Activated CD8-positive, alpha-beta memory T cell treated with anti-CD3 and anti-CD28 coated beads, Interleukin-2, amount 50 U/mL, for 4 hours (primary cell): Measurements from ENCODE around the gene MYH6.
"Not testable (repeated sequence)": the region's sequence is repeated elsewhere in the genome, so short reads cannot be mapped to it uniquely, and the experiment has no call there.

ENCODE experiments used
- DNase-seq: peaks from one replicate; pipeline ENCODE4 v3.0.0-alpha.2; 2020

Gene MYH6

GRCh38 chr14:23414254-23414653 lies 6.2 kb upstream of the MYH6 start:
- DNase-seq: no peak

- DNase-seq: no peak
Measured at GRCh38 chr14:23413681-23414080, 5.6 kb upstream of the MYH6 start.

GRCh38 chr14:23411563-23412525 lies 3.8 kb upstream of the MYH6 start:
- no peak for DNase-seq

GRCh38 chr14:23409966-23410635 lies 2.0 kb upstream of the MYH6 start:
- DNase-seq: no peak

- DNase-seq: no peak
Measured at GRCh38 chr14:23409475-23409874, 1.4 kb upstream of the MYH6 start.

GRCh38 chr14:23408307-23408630 lies 196 bp upstream of the MYH6 start:
- no peak for DNase-seq

GRCh38 chr14:23406725-23407355 lies 1.2 kb downstream of the MYH6 start:
- DNase-seq: no peak

GRCh38 chr14:23406244-23406643 lies 1.8 kb downstream of the MYH6 start:
- no peak for DNase-seq

- DNase-seq: no peak
Measured at GRCh38 chr14:23405516-23406025, 2.5 kb downstream of the MYH6 start.

GRCh38 chr14:23405096-23405495 lies 3.0 kb downstream of the MYH6 start:
- DNase-seq: no peak

- no peak for DNase-seq
Measured at GRCh38 chr14:23404331-23404900, 3.7 kb downstream of the MYH6 start.

GRCh38 chr14:23403908-23404307 lies 4.2 kb downstream of the MYH6 start:
- no peak for DNase-seq

GRCh38 chr14:23403139-23403438 lies 5.0 kb downstream of the MYH6 start:
- no peak for DNase-seq

GRCh38 chr14:23402296-23403138 lies 5.6 kb downstream of the MYH6 start:
- no peak for DNase-seq

- DNase-seq: no peak
Measured at GRCh38 chr14:23401291-23401690, 6.8 kb downstream of the MYH6 start.

- not testable (repeated sequence) for DNase-seq
Measured at GRCh38 chr14:23400496-23401149, 7.5 kb downstream of the MYH6 start.

GRCh38 chr14:23399591-23399990 lies 8.5 kb downstream of the MYH6 start:
- no peak for DNase-seq

GRCh38 chr14:23399136-23399535 lies 8.9 kb downstream of the MYH6 start:
- no peak for DNase-seq

GRCh38 chr14:23398348-23398747 lies 9.7 kb downstream of the MYH6 start:
- no peak for DNase-seq

GRCh38 chr14:23396781-23397407 lies 11.2 kb downstream of the MYH6 start:
- DNase-seq: no peak

GRCh38 chr14:23396126-23396525 lies 11.9 kb downstream of the MYH6 start:
- no peak for DNase-seq
